IPS-15b (cell line): ENCODE measurements around the gene TMEM117.

Source experiments
- H3K27me3 ChIP-seq: one replicate; pipeline ENCODE4 v1.6.1; 2013; ENCODE audit warnings: low read length; ENCODE audit not compliant: control insufficient read depth, insufficient read depth
- H3K36me3 ChIP-seq: one replicate; pipeline ENCODE4 v1.6.1; 2013; ENCODE audit warnings: low read length; ENCODE audit not compliant: control insufficient read depth, insufficient read depth
- H3K4me1 ChIP-seq: one replicate; pipeline ENCODE4 v1.6.1; 2013; ENCODE audit warnings: mild to moderate bottlenecking, low read length; ENCODE audit not compliant: control insufficient read depth, insufficient read depth
- H3K4me3 ChIP-seq: one replicate; pipeline ENCODE4 v1.5.1; 2013; ENCODE audit warnings: low read depth, low read length
- H3K9ac ChIP-seq: one replicate; pipeline ENCODE4 v1.6.1; 2013; ENCODE audit warnings: low read depth, mild to moderate bottlenecking, low read length
- H3K9me3 ChIP-seq: one replicate; pipeline ENCODE4 v1.6.1; 2013; ENCODE audit warnings: mild to moderate bottlenecking, low read length; ENCODE audit not compliant: control insufficient read depth, insufficient read depth

The TMEM117 gene

DNA sequence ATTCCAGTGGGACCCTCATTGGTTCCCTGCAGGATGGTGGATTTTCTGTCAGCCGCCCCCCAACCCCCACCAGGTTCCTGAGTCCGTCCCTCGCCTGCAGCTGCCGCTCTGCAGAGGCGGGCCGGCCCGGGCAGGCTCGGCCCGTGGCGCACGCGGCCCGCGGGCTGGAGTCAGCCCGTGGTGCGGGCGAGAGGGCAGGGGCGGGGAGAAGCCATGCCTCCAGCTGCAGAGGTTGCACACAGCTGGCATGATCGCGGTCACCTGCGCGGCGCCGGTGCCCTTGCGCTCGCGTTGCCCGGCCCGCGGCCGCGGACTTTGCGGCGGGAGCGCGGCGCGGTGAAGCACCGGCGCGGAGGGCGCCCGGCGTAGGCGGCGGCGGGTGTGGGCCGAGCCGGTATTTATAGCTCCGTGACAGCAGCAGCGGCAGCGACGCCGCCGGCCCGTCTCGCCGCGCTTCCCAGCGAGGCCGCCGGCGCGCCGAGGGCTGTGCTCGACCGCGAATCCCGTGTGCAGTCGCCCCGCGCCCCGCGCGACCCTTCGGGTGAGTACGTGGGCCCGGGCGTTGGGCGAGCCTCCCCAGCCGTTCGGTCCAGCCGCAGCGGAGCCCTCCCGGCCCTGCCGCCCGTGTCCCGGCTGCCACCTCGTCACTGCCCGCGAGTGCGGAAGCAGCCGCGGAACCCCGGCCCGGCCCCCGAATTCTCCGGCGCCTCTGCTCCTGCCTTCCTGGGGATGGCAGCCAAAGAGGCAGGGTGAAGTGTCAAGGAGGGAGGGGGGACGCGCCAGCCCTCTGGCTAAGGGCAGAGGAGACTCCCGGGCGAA is at the start of gene TMEM117:
Gene TMEM117, plus strand, starts transcription at position 426 of the 819 bp plus-strand sequence.
- peak within 1 kb of the TSS; percentile 59 for H3K4me3 ChIP-seq
- peaks cover 3% of the 10 kb centered on the region for H3K4me1 ChIP-seq
- peak within 1 kb of the TSS; percentile 51 for H3K9ac ChIP-seq
- H3K36me3 ChIP-seq, result no peaks in the 10 kb centered on the region
- H3K27me3 ChIP-seq, result peaks cover 30% of the 10 kb centered on the region
- H3K9me3 ChIP-seq, result no peaks in the 10 kb centered on the region

DNA sequence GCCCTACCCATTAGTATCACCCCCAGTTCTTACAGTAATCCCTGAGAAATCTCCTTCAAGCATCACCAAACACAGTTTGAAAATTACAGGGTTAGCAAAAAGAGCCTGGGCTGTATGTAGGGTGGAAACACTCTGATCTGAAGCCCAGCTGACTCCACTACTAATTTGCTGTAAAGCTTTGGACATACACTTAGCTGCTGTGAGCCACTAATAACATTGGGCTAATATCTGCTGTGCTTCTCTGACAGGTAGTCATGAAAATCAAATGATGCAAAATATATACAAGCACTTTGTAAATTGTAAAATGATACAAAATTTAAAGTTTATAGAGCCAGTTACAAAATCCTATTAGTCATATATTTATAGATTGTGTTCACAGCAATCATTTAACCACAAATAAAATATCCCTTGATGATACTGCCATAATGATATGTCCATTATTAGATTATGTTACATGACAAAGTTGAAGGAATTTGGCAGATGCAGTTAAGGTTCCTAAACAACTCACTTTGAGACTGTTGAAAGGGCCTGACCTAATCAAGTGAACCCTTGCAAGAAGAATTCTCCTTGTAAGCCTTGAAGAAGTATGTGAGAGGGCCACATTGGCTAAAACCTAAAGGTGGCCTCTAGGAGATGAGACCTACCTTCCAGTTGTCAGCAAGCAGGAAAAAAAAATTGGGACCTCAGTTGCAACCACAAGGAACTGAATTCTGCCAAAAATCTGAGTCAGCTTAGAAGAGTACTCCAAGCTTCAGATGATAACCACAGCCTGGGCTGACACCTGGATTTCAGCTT is 48.8 kb upstream of the TMEM117 start:
- H3K36me3 ChIP-seq, result no peaks in the 10 kb centered on the region
- H3K27me3 ChIP-seq, result no peaks in the 10 kb centered on the region
- H3K4me3 ChIP-seq, result no peak overlapping the region
- H3K9me3 ChIP-seq, result no peaks in the 10 kb centered on the region
- no peaks in the 10 kb centered on the region for H3K4me1 ChIP-seq
- no peak overlapping the region for H3K9ac ChIP-seq

DNA sequence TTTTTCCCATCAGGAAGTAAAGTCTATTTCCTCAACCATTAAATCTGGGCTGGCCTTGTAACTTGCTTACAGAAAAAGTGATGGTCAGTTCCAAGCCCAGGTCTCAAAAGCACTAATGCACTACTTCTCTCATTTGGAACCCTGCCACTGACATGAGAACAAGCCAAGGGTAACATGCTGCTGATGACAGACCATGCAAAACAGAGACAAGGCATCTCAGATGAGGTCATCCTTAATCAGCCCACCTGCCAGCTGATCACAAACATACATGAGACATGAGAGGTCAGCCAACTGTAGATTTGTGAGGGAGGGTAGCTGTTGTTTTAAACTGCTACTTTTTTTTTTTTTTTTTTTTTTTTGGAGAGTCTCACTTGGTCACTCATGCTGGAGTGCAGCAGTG is 45.9 kb upstream of the TMEM117 start:
- Histone ChIP-seq H3K36me3 (no peaks in the 10 kb centered on the region), H3K9ac (no peak overlapping the region), H3K4me3 (no peak overlapping the region), H3K4me1 (no peaks in the 10 kb centered on the region), H3K27me3 (no peaks in the 10 kb centered on the region), H3K9me3 (no peaks in the 10 kb centered on the region)

DNA sequence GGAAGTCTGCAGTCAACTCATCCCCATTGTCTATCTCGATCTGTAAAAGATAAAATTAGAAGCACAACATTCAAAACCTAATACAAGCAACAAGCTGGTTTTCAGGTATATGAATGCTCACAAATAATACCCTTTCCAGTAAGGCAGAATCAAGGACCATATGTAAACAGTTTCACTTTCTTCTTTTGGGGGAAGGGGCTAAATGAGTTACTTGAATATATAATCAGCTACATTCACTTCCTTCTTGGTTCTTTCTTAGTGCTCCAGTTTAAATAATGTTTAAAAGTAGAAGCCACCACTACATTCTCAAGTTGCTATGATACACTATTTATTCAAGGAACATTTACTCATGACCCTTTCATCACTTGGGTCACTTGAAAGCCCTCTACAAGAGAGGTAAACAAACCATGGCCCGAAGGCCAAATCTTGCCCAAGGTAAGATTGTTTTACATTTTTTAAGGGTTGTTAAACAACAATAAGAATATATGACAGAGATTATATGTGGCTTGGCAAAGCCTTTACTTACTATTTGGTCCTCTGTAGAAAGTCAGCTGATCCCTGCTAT is 40.1 kb upstream of the TMEM117 start:
- no peaks in the 10 kb centered on the region for H3K4me1 ChIP-seq
- peaks cover 6% of the 10 kb centered on the region for H3K36me3 ChIP-seq
- no peak overlapping the region for H3K4me3 ChIP-seq
- no peak overlapping the region for H3K9ac ChIP-seq
- H3K9me3 ChIP-seq, result no peaks in the 10 kb centered on the region
- no peaks in the 10 kb centered on the region for H3K27me3 ChIP-seq

DNA sequence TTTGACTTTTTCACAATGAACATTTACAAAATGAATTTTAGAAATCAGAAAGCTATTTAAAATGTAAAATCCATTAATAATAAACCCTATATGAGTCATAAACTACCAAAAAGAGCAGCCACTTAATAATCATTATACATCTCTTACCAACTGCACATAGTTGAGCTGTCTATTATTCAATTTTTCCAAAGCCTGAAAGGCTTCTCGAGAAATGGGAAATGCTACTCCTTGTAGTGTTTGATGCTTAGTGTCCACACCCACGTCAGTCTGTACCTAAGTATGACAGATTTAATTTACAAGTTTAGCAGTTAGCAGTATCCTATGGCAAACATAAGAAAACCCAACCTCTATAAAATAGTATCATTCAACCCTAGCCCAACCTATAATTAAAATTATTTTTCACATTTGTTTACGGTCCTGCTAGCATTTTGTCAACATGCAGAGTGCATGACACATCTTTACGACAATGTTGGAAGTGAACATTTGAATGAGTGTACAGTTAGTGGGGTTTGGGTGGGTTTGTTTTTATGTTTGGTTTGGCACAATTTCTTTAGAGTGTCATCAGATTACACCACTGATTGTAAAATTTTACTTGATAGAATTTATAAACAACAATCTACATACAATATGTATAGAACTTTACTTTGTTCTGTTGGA is 38.2 kb upstream of the TMEM117 start:
- H3K36me3 ChIP-seq, result peaks cover 6% of the 10 kb centered on the region
- H3K9ac ChIP-seq, result no peak overlapping the region

DNA sequence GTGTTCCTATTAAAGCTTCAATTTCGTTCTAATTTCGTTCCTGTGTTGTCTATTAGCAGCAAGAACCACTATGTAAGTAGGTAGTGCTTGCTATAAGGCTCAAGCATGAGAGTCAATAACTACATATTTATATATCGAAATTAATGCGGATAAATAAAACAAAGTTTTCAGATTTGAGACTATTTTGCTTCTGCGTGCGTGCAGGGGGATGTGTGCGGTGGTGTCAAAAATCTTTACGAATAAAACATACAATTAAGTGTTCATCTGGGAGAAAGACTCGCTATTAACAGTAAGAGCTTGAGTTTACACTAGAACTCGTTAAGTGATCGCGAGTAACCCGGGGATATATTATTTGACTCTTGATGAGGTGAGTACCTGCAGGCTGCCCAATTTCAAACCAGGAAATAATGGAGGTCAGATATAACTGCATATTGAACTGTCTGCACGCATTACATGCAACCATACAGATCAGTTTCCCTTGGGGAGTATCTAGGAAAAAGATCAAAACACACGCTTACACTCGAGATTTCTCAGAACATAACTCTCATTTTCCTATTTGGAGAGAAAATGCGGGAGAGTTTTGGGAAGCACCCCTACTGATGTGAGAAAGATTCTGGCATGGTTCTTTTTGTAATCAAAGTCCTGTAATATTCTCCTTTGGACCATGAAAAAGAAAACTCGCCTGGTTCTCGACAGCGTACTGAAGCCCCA is 30.6 kb upstream of the TMEM117 start:
- Histone ChIP-seq H3K9ac (peak overlapping the region; percentile 87), H3K36me3 (no peaks in the 10 kb centered on the region), H3K4me3 (peak overlapping the region; percentile 81), H3K4me1 (no peaks in the 10 kb centered on the region), H3K27me3 (no peaks in the 10 kb centered on the region), H3K9me3 (no peaks in the 10 kb centered on the region)

More for the DNA sequence above, 38.2 kb upstream of the TMEM117 start:
- Histone ChIP-seq H3K4me3 (no peak overlapping the region), H3K4me1 (no peaks in the 10 kb centered on the region), H3K9me3 (no peaks in the 10 kb centered on the region), H3K27me3 (no peaks in the 10 kb centered on the region)

DNA sequence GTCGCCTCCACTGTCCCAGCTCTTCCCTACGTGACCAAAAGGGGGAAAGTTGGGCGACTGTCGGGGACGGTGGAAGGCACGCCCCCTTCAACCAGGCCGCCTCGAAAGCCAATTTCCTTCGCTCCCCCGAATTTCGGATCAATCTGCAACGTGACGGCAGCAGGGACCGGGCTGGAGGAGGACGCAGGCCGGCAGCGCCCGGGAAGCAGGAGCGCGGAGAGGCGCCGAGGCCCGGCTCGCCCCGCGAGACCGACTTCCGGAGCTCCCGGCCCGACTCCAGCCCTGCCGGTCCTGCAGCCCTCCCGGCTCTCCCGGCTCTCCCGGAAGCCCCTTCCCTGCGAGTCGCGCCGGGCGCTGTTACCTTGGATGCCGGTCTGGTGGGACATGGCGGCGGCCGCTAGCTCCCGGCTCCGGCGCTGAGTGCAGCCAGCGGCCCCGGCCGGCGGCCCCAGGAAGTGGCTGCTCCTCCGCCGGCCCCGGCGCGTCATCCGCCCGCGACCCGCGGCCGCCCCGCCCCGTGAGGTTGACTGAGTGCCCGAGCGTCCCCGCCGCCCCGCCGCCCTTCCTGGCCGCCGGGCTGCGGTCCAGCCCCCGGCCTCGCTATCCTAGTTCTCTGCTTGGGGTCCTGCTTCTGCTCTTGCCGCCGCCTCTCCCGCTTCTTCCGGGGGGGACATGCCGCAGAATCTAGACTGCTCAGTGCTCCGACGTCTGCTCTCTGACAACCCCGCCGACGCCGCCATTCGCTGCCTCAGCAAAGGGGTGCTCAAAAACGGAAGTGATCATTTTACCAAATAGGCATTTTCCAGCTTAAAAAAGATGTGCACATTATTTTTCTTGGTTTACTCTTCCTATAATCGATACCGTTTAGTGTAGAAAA is 29.8 kb upstream of the TMEM117 start, which contains the start of gene TWF1:
Gene TWF1, minus strand, starts transcription at position 458 of the 877 bp plus-strand sequence. Its CDS starts 72 bp downstream, at position 386.
- Histone ChIP-seq H3K9ac (peak within 1 kb of the TSS; percentile 87), H3K4me3 (peak within 1 kb of the TSS; percentile 81), H3K36me3 (no peaks in the 10 kb centered on the region), H3K9me3 (no peaks in the 10 kb centered on the region), H3K27me3 (no peaks in the 10 kb centered on the region), H3K4me1 (no peaks in the 10 kb centered on the region)

DNA sequence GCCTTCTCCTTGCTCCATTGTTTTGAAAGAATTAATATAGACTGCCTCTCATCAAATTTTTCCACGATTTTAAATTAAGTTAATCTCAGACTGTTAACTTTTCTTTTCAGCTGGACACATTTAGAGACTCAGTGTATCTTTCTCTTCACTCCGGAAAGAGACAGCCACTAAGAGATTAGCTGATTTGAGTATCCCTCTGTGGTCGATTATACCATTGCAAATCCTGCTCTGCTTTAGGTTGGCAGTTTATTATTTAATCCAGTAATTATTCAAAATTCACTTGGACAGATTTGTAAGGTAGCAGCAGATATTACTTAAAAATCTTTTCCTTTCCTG is 29.2 kb upstream of the TMEM117 start:
- no peaks in the 10 kb centered on the region for H3K36me3 ChIP-seq
- peak overlapping the region; percentile 84 for H3K9ac ChIP-seq
- H3K4me1 ChIP-seq, result no peaks in the 10 kb centered on the region
- H3K4me3 ChIP-seq, result peak overlapping the region; percentile 81
- no peaks in the 10 kb centered on the region for H3K27me3 ChIP-seq
- no peaks in the 10 kb centered on the region for H3K9me3 ChIP-seq

DNA sequence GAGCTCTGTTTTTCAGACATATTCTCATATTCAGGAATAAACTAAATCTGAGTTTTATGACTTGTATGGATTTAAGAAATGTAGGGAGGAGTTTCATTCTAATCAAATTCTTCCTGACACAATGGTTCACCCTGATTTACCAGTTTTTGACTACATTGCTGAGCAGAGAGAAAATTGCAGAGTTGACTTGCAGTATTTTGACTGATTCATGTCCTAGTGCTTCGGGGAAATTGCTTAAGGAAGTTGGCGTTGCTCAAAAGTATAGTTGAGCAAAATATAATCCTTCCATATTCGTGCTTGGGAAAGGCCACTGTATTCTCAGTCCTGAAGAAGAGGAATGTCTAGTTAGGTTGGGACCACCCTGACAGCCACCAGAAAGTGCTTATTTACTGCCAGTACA is 28.5 kb upstream of the TMEM117 start:
- Histone ChIP-seq H3K4me1 (no peaks in the 10 kb centered on the region), H3K4me3 (no peak overlapping the region), H3K36me3 (no peaks in the 10 kb centered on the region), H3K27me3 (no peaks in the 10 kb centered on the region), H3K9ac (no peak overlapping the region), H3K9me3 (no peaks in the 10 kb centered on the region)

DNA sequence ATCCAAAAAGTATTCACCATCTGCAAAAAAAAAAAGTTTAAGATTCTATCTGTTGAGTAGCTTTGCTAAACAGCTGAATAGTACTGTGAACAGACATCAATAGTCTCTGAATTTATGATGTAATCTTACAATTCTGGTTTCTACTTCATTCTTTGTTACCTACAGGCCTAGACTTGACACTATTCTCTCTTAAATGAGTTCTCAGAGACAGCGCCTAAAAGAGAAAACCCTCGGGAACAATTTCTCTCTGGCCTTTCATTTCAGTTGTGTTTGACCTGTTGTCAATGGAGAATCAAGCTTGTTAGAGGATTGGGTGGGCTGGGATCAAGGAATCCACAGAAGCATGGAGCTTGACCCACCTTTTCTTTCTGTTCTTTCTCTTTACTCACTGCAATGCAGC is 23.8 kb upstream of the TMEM117 start:
- Histone ChIP-seq H3K9ac (no peak overlapping the region), H3K9me3 (no peaks in the 10 kb centered on the region), H3K27me3 (no peaks in the 10 kb centered on the region), H3K4me3 (no peak overlapping the region), H3K36me3 (no peaks in the 10 kb centered on the region), H3K4me1 (no peaks in the 10 kb centered on the region)
